ENCODE measurements around the gene LRRC1. TPM values are rescaled to one million over a fixed set of nuclear protein-coding genes. Genes with fewer than 3 reads are reported as not detected.

The LRRC1 gene
- total and polyA plus RNA-seq, 2 of the 8 experiments (the other 6 are each of a cell fraction or from before 2014, with no cell fraction given) = 6.7 to 15.9 TPM

- TF ChIP-seq EP300 (IDR thresholded peaks at IDR 0.05; ENCODE audit: borderline replicate concordance in 1 of 2, low read depth in 2 of 2, low read length in 2 of 2) = no peak
- TF ChIP-seq JUND (IDR thresholded peaks at IDR 0.05; ENCODE audit: low read length) = no peak
- no peak for TF ChIP-seq POU5F1 (IDR thresholded peaks at IDR 0.05; ENCODE audit: low read depth, low read length)
- TF ChIP-seq MAX (IDR thresholded peaks at IDR 0.05) = no peak
- TF ChIP-seq MAFK (IDR thresholded peaks at IDR 0.05; ENCODE audit: low read depth, low read length) = no peak
Observed at GRCh38 chr6:53960311-53960710, 165.5 kb downstream of the LRRC1 start (continued).
